ENCODE measurements around the gene IL32. TPM values are rescaled to one million over a fixed set of nuclear protein-coding genes. Genes with fewer than 3 reads are reported as not detected.

The IL32 gene
- polyA plus RNA-seq, 1 donor from 2014 or later = not detected

GRCh38 chr16:3026609-3027488 is 38.6 kb upstream of the IL32 start:
- no peaks in the 10 kb centered on the region for H3K27me3 ChIP-seq (ENCODE audit: insufficient read depth, low read depth, low read length)
- no peak overlapping the region for H3K4me3 ChIP-seq (ENCODE audit: low read length)
- no peak overlapping the region for H3K27ac ChIP-seq (ENCODE audit: low read length)
- no peaks in the 10 kb centered on the region for H4K20me1 ChIP-seq (ENCODE audit: insufficient read depth)
- no peaks in the 10 kb centered on the region for H3K9me3 ChIP-seq (ENCODE audit: low read length)
- H3K4me2 ChIP-seq (ENCODE audit: low read length) = no peak overlapping the region
- H3K36me3 ChIP-seq (ENCODE audit: insufficient read depth, low read length) = no peaks in the 10 kb centered on the region
- H3F3A ChIP-seq (ENCODE audit: insufficient read depth, low read length, poor library complexity, severe bottlenecking) = no peaks in the 10 kb centered on the region
- TF ChIP-seq CTCF (IDR thresholded peaks at IDR 0.05; ENCODE audit: poor library complexity, severe bottlenecking) (no peak), MXI1 (conservative IDR thresholded peaks at IDR 0.05; ENCODE audit: poor library complexity, severe bottlenecking) (no peak), POLR2AphosphoS5 (IDR thresholded peaks at IDR 0.05) (no peak), TAF1 (IDR thresholded peaks at IDR 0.05; ENCODE audit: low read depth) (no peak), SMC3 (conservative IDR thresholded peaks at IDR 0.05; ENCODE audit: poor library complexity) (no peak), REST (IDR thresholded peaks at IDR 0.05; ENCODE audit: borderline replicate concordance) (no peak)
- no peak overlapping the region for H2AFZ ChIP-seq (ENCODE audit: low read depth, low read length)
- no peak overlapping the region for H3K9ac ChIP-seq (ENCODE audit: low read length)
- no peaks in the 10 kb centered on the region for H3K79me2 ChIP-seq (replicated peaks; ENCODE audit: insufficient read depth, low read length)
- no peaks in the 10 kb centered on the region for H3K9me2 ChIP-seq (ENCODE audit: insufficient read depth, low read length)

GRCh38 chr16:3027489-3027795 is 38.0 kb upstream of the IL32 start:
- Histone ChIP-seq H4K20me1 (ENCODE audit: insufficient read depth) (no peaks in the 10 kb centered on the region), H3K27me3 (ENCODE audit: insufficient read depth, low read depth, low read length) (peaks cover 4% of the 10 kb centered on the region), H3K9me2 (ENCODE audit: insufficient read depth, low read length) (no peaks in the 10 kb centered on the region), H3K4me2 (ENCODE audit: low read length) (no peak overlapping the region), H3K79me2 (replicated peaks; ENCODE audit: insufficient read depth, low read length) (no peaks in the 10 kb centered on the region), H3K9me3 (ENCODE audit: low read length) (no peaks in the 10 kb centered on the region), H3K9ac (ENCODE audit: low read length) (no peak overlapping the region), H3K4me3 (ENCODE audit: low read length) (no peak overlapping the region), H3F3A (ENCODE audit: insufficient read depth, low read length, poor library complexity, severe bottlenecking) (no peaks in the 10 kb centered on the region), H3K27ac (ENCODE audit: low read length) (no peak overlapping the region), H3K36me3 (ENCODE audit: insufficient read depth, low read length) (no peaks in the 10 kb centered on the region), H2AFZ (ENCODE audit: low read depth, low read length) (no peak overlapping the region)
- TF ChIP-seq MXI1 (conservative IDR thresholded peaks at IDR 0.05; ENCODE audit: poor library complexity, severe bottlenecking) = no peak
- no peak for TF ChIP-seq POLR2AphosphoS5 (IDR thresholded peaks at IDR 0.05)
- no peak for TF ChIP-seq TAF1 (IDR thresholded peaks at IDR 0.05; ENCODE audit: low read depth)
- TF ChIP-seq EP300 (conservative IDR thresholded peaks at IDR 0.05; ENCODE audit: poor library complexity, severe bottlenecking) = no peak
- no peak for TF ChIP-seq REST (IDR thresholded peaks at IDR 0.05; ENCODE audit: borderline replicate concordance)
